Thoracic aorta (tissue), 2 donors: Measurements from ENCODE around the gene ADGRG1. TPM values are rescaled to one million over a fixed set of nuclear protein-coding genes. Genes with fewer than 3 reads are reported as not detected.

ENCODE experiments used
- ATAC-seq: fragments of 150-250 bp; one replicate; pipeline ENCODE4 v1.8.0; 2017; ENCODE audit warnings: low read depth; ENCODE audit not compliant: insufficient number of reproducible peaks, low FRiP score
- DNase-seq: peaks from one replicate; pipeline ENCODE4 v3.0.0-alpha.2; 2020; ENCODE audit warnings: low spot score
- H3K27ac ChIP-seq, 2 donors: fragments of 200-600 bp; sonication (generic); 1 replicate in 1 of 2; 2 replicates in 1 of 2; pipeline ENCODE4 v1.5.1; 2016; ENCODE audit warnings: mild to moderate bottlenecking in 2 of 2, moderate library complexity in 2 of 2
- H3K27me3 ChIP-seq: fragments of 200-600 bp; sonication (generic); replicated peaks from 2 replicates; pipeline ENCODE4 v1.6.0; 2016; ENCODE audit warnings: mild to moderate bottlenecking; ENCODE audit not compliant: insufficient read depth
- H3K36me3 ChIP-seq: fragments of 200-600 bp; sonication (generic); one replicate; pipeline ENCODE4 v1.5.1; 2016
- H3K4me1 ChIP-seq, 2 donors: fragments of 200-600 bp; sonication (generic); 1 replicate in 1 of 2; 2 replicates in 1 of 2; pipeline versions ENCODE4 v1.5.1 to v1.6.0; 2016; ENCODE audit warnings: low read depth in 2 of 2, mild to moderate bottlenecking in 1 of 2; ENCODE audit not compliant: control insufficient read depth in 1 of 2
- H3K4me3 ChIP-seq: fragments of 200-600 bp; sonication (generic); 2 replicates; pipeline ENCODE4 v1.5.1; 2016; ENCODE audit warnings: mild to moderate bottlenecking
- H3K9me3 ChIP-seq: fragments of 200-600 bp; sonication (generic); 2 replicates; pipeline ENCODE4 v1.5.1; 2016
- CTCF ChIP-seq: fragments of 200-600 bp; sonication (generic); IDR thresholded peaks from one replicate; pipeline ENCODE4 v1.5.1; 2019; ENCODE audit warnings: antibody characterized with exemption
- total RNA-seq, 2 donors: library from RNA; depleted of rRNA; stranded (reverse); fragments of >200 nt; gene quantifications; one replicate each; pipeline versions ENCODE4 v1.1.0 to v1.2.3, GENCODE V29; 2016

The ADGRG1 gene
- total RNA-seq, 2 donors from 2014 or later = 5.4 to 79.1 TPM

GRCh38 chr16:57676553-57677085 is 48.2 kb downstream of the ADGRG1 start:
- Histone ChIP-seq H3K9me3 (no peaks in the 10 kb centered on the region), H3K36me3 (no peaks in the 10 kb centered on the region), H3K27me3 (no peaks in the 10 kb centered on the region), H3K27ac (no peak overlapping the region), H3K4me3 (no peak overlapping the region), H3K4me1 (no peaks in the 10 kb centered on the region)
- TF ChIP-seq CTCF = no peak
- DNase-seq (no peak), ATAC-seq (no peak)

GRCh38 chr16:57677622-57678369 is 49.4 kb downstream of the ADGRG1 start:
- TF ChIP-seq CTCF = no peak
- H3K9me3 ChIP-seq = no peaks in the 10 kb centered on the region
- H3K4me3 ChIP-seq = no peak overlapping the region
- ATAC-seq = no peak
- DNase-seq = no peak
- H3K27me3 ChIP-seq = no peaks in the 10 kb centered on the region
- H3K27ac ChIP-seq = no peak overlapping the region
- no peaks in the 10 kb centered on the region for H3K36me3 ChIP-seq
- no peaks in the 10 kb centered on the region for H3K4me1 ChIP-seq

GRCh38 chr16:57679016-57679415 is 50.6 kb downstream of the ADGRG1 start:
- Histone ChIP-seq H3K27ac (no peak overlapping the region), H3K4me1 (no peaks in the 10 kb centered on the region), H3K27me3 (no peaks in the 10 kb centered on the region), H3K36me3 (no peaks in the 10 kb centered on the region), H3K4me3 (no peak overlapping the region), H3K9me3 (no peaks in the 10 kb centered on the region)
- ATAC-seq (no peak), DNase-seq (no peak)
- TF ChIP-seq CTCF = no peak

- Histone ChIP-seq H3K36me3 (no peaks in the 10 kb centered on the region), H3K4me3 (no peak overlapping the region), H3K4me1 (no peaks in the 10 kb centered on the region), H3K9me3 (no peaks in the 10 kb centered on the region), H3K27me3 (no peaks in the 10 kb centered on the region), H3K27ac (no peak overlapping the region)
- no peak for DNase-seq
- ATAC-seq = no peak
- no peak for TF ChIP-seq CTCF
Observed at GRCh38 chr16:57679767-57680482, 51.5 kb downstream of the ADGRG1 start.

GRCh38 chr16:57680842-57681375 is 52.5 kb downstream of the ADGRG1 start:
- no peak for TF ChIP-seq CTCF
- no peaks in the 10 kb centered on the region for H3K36me3 ChIP-seq
- no peaks in the 10 kb centered on the region for H3K27me3 ChIP-seq
- no peak overlapping the region for H3K4me3 ChIP-seq
- ATAC-seq (no peak), DNase-seq (no peak)
- H3K4me1 ChIP-seq = no peaks in the 10 kb centered on the region
- H3K27ac ChIP-seq = no peak overlapping the region
- H3K9me3 ChIP-seq = no peaks in the 10 kb centered on the region
